ENCODE results near the gene CACNG6.
A peak's percentile ranks its signal among the peaks of the same experiment; 100 is the strongest.
"Not testable (repeated sequence)": the region's sequence is repeated elsewhere in the genome, so short reads cannot be mapped to it uniquely, and the experiment has no call there.

The CACNG6 gene

GRCh38 chr19:54002495-54003315 lies 11.3 kb downstream of the CACNG6 start:
- DNase-seq, result no peak

GRCh38 chr19:54009440-54009839 lies 18.0 kb downstream of the CACNG6 start:
- no peak for DNase-seq

- DNase-seq, result no peak
Measured at GRCh38 chr19:54010474-54010873, 19.0 kb downstream of the CACNG6 start.

- DNase-seq, result no peak
Measured at GRCh38 chr19:54011507-54012211, 20.2 kb downstream of the CACNG6 start.

GRCh38 chr19:54013866-54014265 lies 22.4 kb downstream of the CACNG6 start:
- no peak for DNase-seq

GRCh38 chr19:54014920-54015560 lies 23.6 kb downstream of the CACNG6 start:
- DNase-seq, result no peak

- no peak for DNase-seq
Measured at GRCh38 chr19:54017261-54017660, 25.8 kb downstream of the CACNG6 start.

GRCh38 chr19:54021363-54021762 lies 29.9 kb downstream of the CACNG6 start:
- DNase-seq, result no peak

GRCh38 chr19:54021932-54022331 lies 30.5 kb downstream of the CACNG6 start:
- DNase-seq, result no peak

- no peak for DNase-seq
Measured at GRCh38 chr19:54023191-54023590, 31.8 kb downstream of the CACNG6 start.

GRCh38 chr19:54024660-54025059 lies 33.2 kb downstream of the CACNG6 start:
- no peak for DNase-seq

GRCh38 chr19:54026656-54027055 lies 35.2 kb downstream of the CACNG6 start:
- DNase-seq, result no peak

GRCh38 chr19:54029301-54029700 lies 37.9 kb downstream of the CACNG6 start:
- DNase-seq, result no peak

- DNase-seq, result peak in 1 of 2 experiments; percentile 48
Measured at GRCh38 chr19:54029930-54030490, 38.6 kb downstream of the CACNG6 start.

- no peak for DNase-seq
Measured at GRCh38 chr19:54030895-54031586, 39.6 kb downstream of the CACNG6 start.

- no peak for DNase-seq
Measured at GRCh38 chr19:54035215-54036178, 44.1 kb downstream of the CACNG6 start.

GRCh38 chr19:54036542-54036941 lies 45.1 kb downstream of the CACNG6 start:
- not testable (repeated sequence) for DNase-seq

GRCh38 chr19:54040003-54040402 lies 48.6 kb downstream of the CACNG6 start:
- DNase-seq, result no peak

- no peak for DNase-seq
Measured at GRCh38 chr19:54041969-54042606, 50.7 kb downstream of the CACNG6 start.

GRCh38 chr19:54042989-54043388 lies 51.6 kb downstream of the CACNG6 start:
- no peak for DNase-seq

- no peak for DNase-seq
Measured at GRCh38 chr19:54045771-54046170, 54.3 kb downstream of the CACNG6 start.

Measured in NCI-H524 (cell line).